ENCODE results near the gene MTCP1. TPM values are rescaled to one million over a fixed set of nuclear protein-coding genes. Genes with fewer than 3 reads are reported as not detected.

MTCP1 gene
- total and polyA plus RNA-seq, 9 of the 15 experiments (the other 6 are each of a cell fraction or from before 2014, with no cell fraction given) = 12.7 to 28.0 (median 22.9) TPM

- TF ChIP-seq ZNF407 (IDR thresholded peaks at IDR 0.05; ENCODE audit: low read depth) (no peak), ARHGAP35 (IDR thresholded peaks at IDR 0.05; ENCODE audit: partially characterized antibody) (no peak), SRF (CRISPR knock-in tag; IDR thresholded peaks at IDR 0.05) (no peak), SMARCE1 (IDR thresholded peaks at IDR 0.05) (no peak), NFRKB (IDR thresholded peaks at IDR 0.05; ENCODE audit: low read depth) (no peak), MCM3 (IDR thresholded peaks at IDR 0.05) (no peak), ZNF197 (CRISPR knock-in tag; IDR thresholded peaks at IDR 0.05; ENCODE audit: low read depth) (no peak), BRD9 (IDR thresholded peaks at IDR 0.05; ENCODE audit: low read depth, partially characterized antibody) (no peak), CHD2 (IDR thresholded peaks at IDR 0.05; ENCODE audit: low read depth, low read length) (no peak)
These were observed 16.7 kb downstream of the MTCP1 start (continued) for GRCh38 chrX:155054255-155054654.
